ENCODE measurements around the gene SND1.

DNA sequence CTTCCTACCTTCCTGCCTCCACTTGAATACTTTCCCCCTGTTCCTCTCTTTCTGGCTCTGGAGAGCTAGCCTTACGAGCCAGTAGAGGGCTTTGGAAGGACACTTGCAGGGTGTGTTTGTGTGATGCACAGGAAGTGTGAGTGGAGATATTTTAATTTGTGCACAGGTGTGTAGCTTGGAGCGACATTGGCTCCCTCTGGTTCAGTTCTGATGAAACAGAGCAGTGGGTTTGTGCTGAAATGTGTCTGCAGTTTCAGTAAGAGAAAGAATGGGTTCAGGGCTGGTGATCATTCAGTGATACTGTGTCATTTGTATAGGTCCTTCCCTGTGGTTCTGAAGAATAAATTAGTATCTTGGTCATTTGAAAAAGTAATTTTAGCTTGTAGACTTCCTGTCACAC is 86.9 kb downstream of the SND1 start:
- TF ChIP-seq POLR2A (IDR thresholded peaks at IDR 0.05) = no peak
- TF ChIP-seq, protein P1, sequence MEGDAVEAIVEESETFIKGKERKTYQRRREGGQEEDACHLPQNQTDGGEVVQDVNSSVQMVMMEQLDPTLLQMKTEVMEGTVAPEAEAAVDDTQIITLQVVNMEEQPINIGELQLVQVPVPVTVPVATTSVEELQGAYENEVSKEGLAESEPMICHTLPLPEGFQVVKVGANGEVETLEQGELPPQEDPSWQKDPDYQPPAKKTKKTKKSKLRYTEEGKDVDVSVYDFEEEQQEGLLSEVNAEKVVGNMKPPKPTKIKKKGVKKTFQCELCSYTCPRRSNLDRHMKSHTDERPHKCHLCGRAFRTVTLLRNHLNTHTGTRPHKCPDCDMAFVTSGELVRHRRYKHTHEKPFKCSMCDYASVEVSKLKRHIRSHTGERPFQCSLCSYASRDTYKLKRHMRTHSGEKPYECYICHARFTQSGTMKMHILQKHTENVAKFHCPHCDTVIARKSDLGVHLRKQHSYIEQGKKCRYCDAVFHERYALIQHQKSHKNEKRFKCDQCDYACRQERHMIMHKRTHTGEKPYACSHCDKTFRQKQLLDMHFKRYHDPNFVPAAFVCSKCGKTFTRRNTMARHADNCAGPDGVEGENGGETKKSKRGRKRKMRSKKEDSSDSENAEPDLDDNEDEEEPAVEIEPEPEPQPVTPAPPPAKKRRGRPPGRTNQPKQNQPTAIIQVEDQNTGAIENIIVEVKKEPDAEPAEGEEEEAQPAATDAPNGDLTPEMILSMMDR (IDR thresholded peaks at IDR 0.05) = no peak
- TF ChIP-seq POLR2AphosphoS5 (IDR thresholded peaks at IDR 0.05; ENCODE audit: insufficient read depth in 1 of 2, low read depth in 1 of 2) = no peak

Data from vagina (tissue), 2 donors.